ENCODE data around the gene GNLY. TPM values are rescaled to one million over a fixed set of nuclear protein-coding genes. Genes with fewer than 3 reads are reported as not detected.

GNLY gene
- polyA plus RNA-seq, 1 of the 3 experiments (the other 2 are of a cell fraction): not detected

- Histone ChIP-seq H3K79me2 (ENCODE audit: insufficient read depth) (no peaks in the 10 kb centered on the region), H3K4me3 (ENCODE audit: low read depth in 2 of 2, low read length in 1 of 2) (no peak overlapping the region), H3K9me2 (no peaks in the 10 kb centered on the region), H4K20me1 (ENCODE audit: insufficient read depth) (no peaks in the 10 kb centered on the region), H3K4me1 (ENCODE audit: control insufficient read depth in 1 of 2, insufficient read depth in 2 of 2, low read depth in 1 of 2, low read length in 1 of 2) (peaks cover 0 to 11% of the 10 kb centered on the region in 2 experiments; a peak in 1 of 4 replicates), H3K4me2 (no peak overlapping the region), H3K9ac (no peak overlapping the region), H3K9me3 (no peaks in the 10 kb centered on the region), H3K27ac (ENCODE audit: low read depth in 2 of 2, low read length in 1 of 2) (no peak overlapping the region), H3K27me3 (ENCODE audit: insufficient read depth) (no peaks in the 10 kb centered on the region), H3K36me3 (replicated peaks in 1 of 2; ENCODE audit: control insufficient read depth in 1 of 2, insufficient read depth in 2 of 2, low read length in 1 of 2) (no peaks in the 10 kb centered on the region), H2AFZ (ENCODE audit: low read depth) (no peak overlapping the region), H3F3A (replicated peaks; ENCODE audit: insufficient read depth) (no peaks in the 10 kb centered on the region)
- CTCF ChIA-PET: interaction anchor here (1.5 to 4.5 kb wide), 4 partner anchors 20 to 146 kb away, joined by 4 to 24 read pairs (median 6); no protein-coding TSS in a partner anchor
- POLR2A ChIA-PET: no interaction called here
- 87% methylated on average over 2 of the region's 3 CpGs for WGBS (ENCODE audit: low lambda C conversion rate)
- DNase-seq: no peak
- TF ChIP-seq MEF2A (IDR thresholded peaks at IDR 0.05; ENCODE audit: borderline replicate concordance, low read depth): no peak
- TF ChIP-seq MXI1 (IDR thresholded peaks at IDR 0.05; ENCODE audit: low read depth, low read length): no peak
- TF ChIP-seq FOSL2 (IDR thresholded peaks at IDR 0.05; ENCODE audit: borderline replicate concordance, low read depth): no peak
- no peak for TF ChIP-seq GATA2 (CRISPR knock-in tag; IDR thresholded peaks at IDR 0.05)
- no peak for TF ChIP-seq CHD2 (IDR thresholded peaks at IDR 0.05; ENCODE audit: low read length, partially characterized antibody)
- no peak for TF ChIP-seq YY1 (IDR thresholded peaks at IDR 0.05; ENCODE audit: low read depth)
- TF ChIP-seq USF2 (IDR thresholded peaks at IDR 0.05; ENCODE audit: borderline replicate concordance, low read depth, low read length): no peak
- no peak for TF ChIP-seq IRF3 (IDR thresholded peaks at IDR 0.05; ENCODE audit: low read depth, low read length)
- TF ChIP-seq TEAD4 (IDR thresholded peaks at IDR 0.05; ENCODE audit: borderline replicate concordance, insufficient read depth): no peak
- TF ChIP-seq RXRA (IDR thresholded peaks at IDR 0.05; ENCODE audit: borderline replicate concordance, low read depth): no peak
- no peak for TF ChIP-seq EP300 (IDR thresholded peaks at IDR 0.05; ENCODE audit: borderline replicate concordance in 1 of 2, low read depth in 1 of 2, low read length in 1 of 2)
- no peak for TF ChIP-seq RAD21 (IDR thresholded peaks at IDR 0.05; ENCODE audit: low read length)
- no peak for TF ChIP-seq JUND (IDR thresholded peaks at IDR 0.05)
- no peak for TF ChIP-seq MAX (IDR thresholded peaks at IDR 0.05; ENCODE audit: low read depth)
- no peak for TF ChIP-seq TAF1 (IDR thresholded peaks at IDR 0.05; ENCODE audit: borderline replicate concordance, low read depth, low read length)
- TF ChIP-seq ELF1 (IDR thresholded peaks at IDR 0.05): no peak
Measured at GRCh38 chr2:85667561-85668008, 26.6 kb upstream of the GNLY start.
